Calu3 (cell line): ENCODE measurements around the gene ZFAND5. TPM values are rescaled to one million over a fixed set of nuclear protein-coding genes. Genes with fewer than 3 reads are reported as not detected.

Experiments used
- BruUV-seq: library from RNA; stranded (reverse); fragments of 400-500 nt; replicated peaks from 2 replicates; lab custom pipeline; 2021; lab: Mats Ljungman, UMichigan
- CTCF ChIA-PET: fragments of 300-600 bp; sonication (Branson Sonifier 250); formaldehyde crosslinking; loops from one replicate; lab custom pipeline; 2022; ENCODE audit warnings: antibody characterized with exemption; lab: Charles Lee
- DNase-seq: peaks from one replicate; pipeline ENCODE4 v3.0.0; 2022
- H3K27ac Mint-ChIP-seq: one replicate; pipeline ENCODE4 v1.8.0; 2022; ENCODE audit warnings: mixed read lengths; ENCODE audit not compliant: unreplicated experiment
- H3K27me3 Mint-ChIP-seq: one replicate; pipeline ENCODE4 v1.8.0; 2022; ENCODE audit warnings: mixed read lengths; ENCODE audit not compliant: unreplicated experiment
- H3K36me3 Mint-ChIP-seq: one replicate; pipeline ENCODE4 v1.8.0; 2022; ENCODE audit warnings: mild to moderate bottlenecking, moderate library complexity, mixed read lengths; ENCODE audit not compliant: insufficient read depth, unreplicated experiment
- H3K4me1 Mint-ChIP-seq: one replicate; pipeline ENCODE4 v1.8.0; 2022; ENCODE audit warnings: mild to moderate bottlenecking, low read depth, mixed read lengths; ENCODE audit not compliant: unreplicated experiment
- H3K4me3 Mint-ChIP-seq: one replicate; pipeline ENCODE4 v1.8.0; 2022; ENCODE audit warnings: mild to moderate bottlenecking, low read depth, moderate library complexity, mixed read lengths; ENCODE audit not compliant: unreplicated experiment
- H3K9me3 Mint-ChIP-seq: one replicate; pipeline ENCODE4 v1.8.0; 2022; ENCODE audit warnings: low read depth, mixed read lengths; ENCODE audit not compliant: unreplicated experiment
- intact Hi-C: fragments of 100-400 bp; cut with micrococcal nuclease; formaldehyde crosslinking; loops from one replicate; pipeline ENCODE4 v1.10.0; 2022; ENCODE audit not compliant: unreplicated experiment
- total RNA-seq: library from RNA; stranded (reverse); gene quantifications from 2 replicates; pipeline ENCODE4 v1.2.3, GENCODE V29; 2022
- TF ChIP-seq, protein P1 (sequence below): fragments of 200-600 bp; IDR thresholded peaks from one replicate; pipeline ENCODE4 v1.8.0; 2022; ENCODE audit warnings: antibody characterized with exemption; ENCODE audit not compliant: unreplicated experiment

Gene ZFAND5
- total RNA-seq, 1 experiment from 2014 or later = 115 TPM

DNA sequence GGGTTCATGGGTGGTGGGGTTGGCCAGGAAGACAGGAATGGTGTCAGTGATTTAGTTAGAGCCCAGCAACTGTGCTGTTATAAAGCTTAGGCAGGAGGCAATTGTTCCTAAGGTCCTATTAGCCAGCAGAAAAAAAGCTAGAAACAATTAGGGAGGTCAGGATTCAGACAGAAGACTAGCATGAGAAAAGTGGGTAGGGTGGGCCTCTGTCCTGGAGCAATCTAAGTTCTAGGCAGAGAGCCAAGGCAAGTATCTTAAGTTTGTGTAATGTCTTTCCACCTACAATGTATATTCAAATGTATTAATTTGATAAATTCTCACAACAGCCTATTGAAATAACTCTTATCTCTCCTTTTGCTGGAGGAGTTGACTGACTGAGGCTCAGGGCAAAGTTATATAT is 6.1 kb upstream of the ZFAND5 start:
- H3K4me3 Mint-ChIP-seq = no peak overlapping the region
- TF ChIP-seq, protein P1, sequence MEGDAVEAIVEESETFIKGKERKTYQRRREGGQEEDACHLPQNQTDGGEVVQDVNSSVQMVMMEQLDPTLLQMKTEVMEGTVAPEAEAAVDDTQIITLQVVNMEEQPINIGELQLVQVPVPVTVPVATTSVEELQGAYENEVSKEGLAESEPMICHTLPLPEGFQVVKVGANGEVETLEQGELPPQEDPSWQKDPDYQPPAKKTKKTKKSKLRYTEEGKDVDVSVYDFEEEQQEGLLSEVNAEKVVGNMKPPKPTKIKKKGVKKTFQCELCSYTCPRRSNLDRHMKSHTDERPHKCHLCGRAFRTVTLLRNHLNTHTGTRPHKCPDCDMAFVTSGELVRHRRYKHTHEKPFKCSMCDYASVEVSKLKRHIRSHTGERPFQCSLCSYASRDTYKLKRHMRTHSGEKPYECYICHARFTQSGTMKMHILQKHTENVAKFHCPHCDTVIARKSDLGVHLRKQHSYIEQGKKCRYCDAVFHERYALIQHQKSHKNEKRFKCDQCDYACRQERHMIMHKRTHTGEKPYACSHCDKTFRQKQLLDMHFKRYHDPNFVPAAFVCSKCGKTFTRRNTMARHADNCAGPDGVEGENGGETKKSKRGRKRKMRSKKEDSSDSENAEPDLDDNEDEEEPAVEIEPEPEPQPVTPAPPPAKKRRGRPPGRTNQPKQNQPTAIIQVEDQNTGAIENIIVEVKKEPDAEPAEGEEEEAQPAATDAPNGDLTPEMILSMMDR = no peak
- H3K27me3 Mint-ChIP-seq = no peaks in the 10 kb centered on the region
- no peaks in the 10 kb centered on the region for H3K36me3 Mint-ChIP-seq
- H3K9me3 Mint-ChIP-seq = no peaks in the 10 kb centered on the region
- no peaks in the 10 kb centered on the region for H3K4me1 Mint-ChIP-seq
- intact Hi-C loops = no loop called here
- BruUV-seq = no TSS peak
- CTCF ChIA-PET = no interaction called here
- H3K27ac Mint-ChIP-seq = no peak overlapping the region
- DNase-seq = no peak

- intact Hi-C loops = no loop called here
These were observed 683 bp upstream of the ZFAND5 start for GRCh38 chr9:72365525-72366256.

GRCh38 chr9:72363908-72364678 is 915 bp downstream of the ZFAND5 start:
- Mint-ChIP-seq H3K4me3 (peak overlapping the region; percentile 94), H3K27ac (peak overlapping the region; percentile 88), H3K36me3 (peaks cover 58% of the 10 kb centered on the region), H3K4me1 (peaks cover 5% of the 10 kb centered on the region), H3K9me3 (no peaks in the 10 kb centered on the region), H3K27me3 (no peaks in the 10 kb centered on the region)
- CTCF ChIA-PET = interaction anchor here (1.5 kb wide), 1 partner anchor 161 kb away, joined by 4 read pairs; no protein-coding TSS in a partner anchor
- TF ChIP-seq, protein P1 = no peak
- intact Hi-C loops = loop anchor here (5.0 kb wide), 5 partner anchors 113 to 388 kb away; no protein-coding TSS in a partner anchor
- DNase-seq = peak; percentile 28
- BruUV-seq = no TSS peak

More at GRCh38 chr9:72365525-72366256, 683 bp upstream of the ZFAND5 start:
- Mint-ChIP-seq H3K4me3 (peak overlapping the region; percentile 94), H3K4me1 (no peaks in the 10 kb centered on the region), H3K36me3 (peaks cover 42% of the 10 kb centered on the region), H3K27ac (peak overlapping the region; percentile 99), H3K9me3 (no peaks in the 10 kb centered on the region), H3K27me3 (no peaks in the 10 kb centered on the region)
- peak; percentile 48 for DNase-seq
- TF ChIP-seq, protein P1 = no peak
- CTCF ChIA-PET = interaction anchor here (1.0 to 1.5 kb wide), 5 partner anchors 71 to 192 kb away, joined by 3 to 8 read pairs (median 4); no protein-coding TSS in a partner anchor
- TSS peak; percentile 99 for BruUV-seq

GRCh38 chr9:72363236-72363635 is 1.8 kb downstream of the ZFAND5 start:
- H3K36me3 Mint-ChIP-seq = peaks cover 65% of the 10 kb centered on the region
- H3K9me3 Mint-ChIP-seq = no peaks in the 10 kb centered on the region
- peak overlapping the region; percentile 94 for H3K4me3 Mint-ChIP-seq
- peak overlapping the region; percentile 88 for H3K27ac Mint-ChIP-seq
- intact Hi-C loops = loop anchor here (5.0 kb wide), 5 partner anchors 114 to 389 kb away; no protein-coding TSS in a partner anchor
- H3K27me3 Mint-ChIP-seq = no peaks in the 10 kb centered on the region
- no peak for DNase-seq
- TSS peak; percentile 34 for BruUV-seq
- peaks cover 12% of the 10 kb centered on the region for H3K4me1 Mint-ChIP-seq
- TF ChIP-seq, protein P1 = no peak
- CTCF ChIA-PET = interaction anchor here (0.7 to 1.4 kb wide), 2 partner anchors 68 to 459 kb away, joined by 3 read pairs; no protein-coding TSS in a partner anchor
